Measurements from ENCODE around the gene PRR33.

Gene PRR33

GRCh38 chr11:1896923-1897322 is 5.2 kb upstream of the PRR33 start:
- Histone ChIP-seq H3K4me1 (no peaks in the 10 kb centered on the region), H3K9me3 (no peaks in the 10 kb centered on the region), H3K36me3 (no peaks in the 10 kb centered on the region), H3K4me3 (ENCODE audit: low read depth, low read length) (no peak overlapping the region), H3K27me3 (no peaks in the 10 kb centered on the region)
- TF ChIP-seq CTCF (IDR thresholded peaks at IDR 0.05; ENCODE audit: low read depth, low read length) = no peak
- no peak for DNase-seq

- Histone ChIP-seq H3K4me1 (no peaks in the 10 kb centered on the region), H3K4me3 (ENCODE audit: low read depth, low read length) (no peak overlapping the region), H3K27me3 (no peaks in the 10 kb centered on the region), H3K9me3 (no peaks in the 10 kb centered on the region), H3K36me3 (no peaks in the 10 kb centered on the region)
- TF ChIP-seq CTCF (IDR thresholded peaks at IDR 0.05; ENCODE audit: low read depth, low read length) = no peak
- no peak for DNase-seq
These were observed 4.8 kb upstream of the PRR33 start for GRCh38 chr11:1896468-1896867.

GRCh38 chr11:1894759-1895158 is 3.1 kb upstream of the PRR33 start:
- Histone ChIP-seq H3K27me3 (no peaks in the 10 kb centered on the region), H3K36me3 (no peaks in the 10 kb centered on the region), H3K4me1 (no peaks in the 10 kb centered on the region), H3K4me3 (ENCODE audit: low read depth, low read length) (no peak overlapping the region), H3K9me3 (no peaks in the 10 kb centered on the region)
- DNase-seq = no peak
- no peak for TF ChIP-seq CTCF (IDR thresholded peaks at IDR 0.05; ENCODE audit: low read depth, low read length)

GRCh38 chr11:1893581-1894359 is 2.1 kb upstream of the PRR33 start:
- no peaks in the 10 kb centered on the region for H3K9me3 ChIP-seq
- no peaks in the 10 kb centered on the region for H3K27me3 ChIP-seq
- H3K36me3 ChIP-seq = no peaks in the 10 kb centered on the region
- no peak for DNase-seq
- no peak overlapping the region for H3K4me3 ChIP-seq (ENCODE audit: low read depth, low read length)
- H3K4me1 ChIP-seq = no peaks in the 10 kb centered on the region
- TF ChIP-seq CTCF (IDR thresholded peaks at IDR 0.05; ENCODE audit: low read depth, low read length) = no peak

GRCh38 chr11:1892558-1892957 is 863 bp upstream of the PRR33 start:
- Histone ChIP-seq H3K4me1 (no peaks in the 10 kb centered on the region), H3K9me3 (no peaks in the 10 kb centered on the region), H3K4me3 (ENCODE audit: low read depth, low read length) (no peak overlapping the region), H3K36me3 (no peaks in the 10 kb centered on the region), H3K27me3 (no peaks in the 10 kb centered on the region)
- no peak for TF ChIP-seq CTCF (IDR thresholded peaks at IDR 0.05; ENCODE audit: low read depth, low read length)
- DNase-seq = no peak

GRCh38 chr11:1892116-1892515 is 421 bp upstream of the PRR33 start:
- Histone ChIP-seq H3K9me3 (no peaks in the 10 kb centered on the region), H3K4me3 (ENCODE audit: low read depth, low read length) (no peak overlapping the region), H3K27me3 (no peaks in the 10 kb centered on the region), H3K36me3 (no peaks in the 10 kb centered on the region), H3K4me1 (no peaks in the 10 kb centered on the region)
- DNase-seq = no peak
- no peak for TF ChIP-seq CTCF (IDR thresholded peaks at IDR 0.05; ENCODE audit: low read depth, low read length)
